ENCODE measurements around the gene RXRG. TPM values are rescaled to one million over a fixed set of nuclear protein-coding genes. Genes with fewer than 3 reads are reported as not detected.

RXRG gene
- total RNA-seq, 1 experiment from 2014 or later: not detected

- H4K5ac ChIP-seq (ENCODE audit: insufficient read length, low read depth, low read length): no peak overlapping the region
- no peak overlapping the region for H3K4ac ChIP-seq (ENCODE audit: low read depth, low read length)
- no peaks in the 10 kb centered on the region for H3K27me3 ChIP-seq (ENCODE audit: insufficient read depth, low read length)
- H2BK12ac ChIP-seq (ENCODE audit: insufficient read length, low read depth, low read length): no peak overlapping the region
- no peak overlapping the region for H2BK5ac ChIP-seq (ENCODE audit: insufficient read length, low read length)
- H2BK15ac ChIP-seq (ENCODE audit: low read depth, low read length): no peak overlapping the region
- H3K18ac ChIP-seq (ENCODE audit: insufficient read length, low read depth, low read length): no peak overlapping the region
- H3K9me3 Mint-ChIP-seq: no peaks in the 10 kb centered on the region; a peak in 1 of 5 replicates
- no peak overlapping the region for H3K4me3 Mint-ChIP-seq
- H4K20me1 ChIP-seq (ENCODE audit: control insufficient read depth, insufficient read depth, insufficient read length): no peaks in the 10 kb centered on the region
- no peak overlapping the region for H2BK120ac ChIP-seq (ENCODE audit: low read depth, low read length, poor library complexity, severe bottlenecking)
- H4K8ac ChIP-seq (replicated peaks; ENCODE audit: insufficient read length, low read depth, low read length): no peak overlapping the region
- no peak overlapping the region for H3K14ac ChIP-seq (ENCODE audit: insufficient read depth, low read length)
- H3K9me3 ChIP-seq (ENCODE audit: control insufficient read depth, low read depth, low read length): no peaks in the 10 kb centered on the region
- H3K4me1 Mint-ChIP-seq: peaks cover 22 to 24% of the 10 kb centered on the region in 2 experiments
- no peak overlapping the region for H2BK20ac ChIP-seq (ENCODE audit: low read depth, low read length, poor library complexity, severe bottlenecking)
- no peak overlapping the region for H3K4me2 ChIP-seq (ENCODE audit: insufficient read depth, insufficient read length, low read length)
- TF ChIP-seq, protein P1, sequence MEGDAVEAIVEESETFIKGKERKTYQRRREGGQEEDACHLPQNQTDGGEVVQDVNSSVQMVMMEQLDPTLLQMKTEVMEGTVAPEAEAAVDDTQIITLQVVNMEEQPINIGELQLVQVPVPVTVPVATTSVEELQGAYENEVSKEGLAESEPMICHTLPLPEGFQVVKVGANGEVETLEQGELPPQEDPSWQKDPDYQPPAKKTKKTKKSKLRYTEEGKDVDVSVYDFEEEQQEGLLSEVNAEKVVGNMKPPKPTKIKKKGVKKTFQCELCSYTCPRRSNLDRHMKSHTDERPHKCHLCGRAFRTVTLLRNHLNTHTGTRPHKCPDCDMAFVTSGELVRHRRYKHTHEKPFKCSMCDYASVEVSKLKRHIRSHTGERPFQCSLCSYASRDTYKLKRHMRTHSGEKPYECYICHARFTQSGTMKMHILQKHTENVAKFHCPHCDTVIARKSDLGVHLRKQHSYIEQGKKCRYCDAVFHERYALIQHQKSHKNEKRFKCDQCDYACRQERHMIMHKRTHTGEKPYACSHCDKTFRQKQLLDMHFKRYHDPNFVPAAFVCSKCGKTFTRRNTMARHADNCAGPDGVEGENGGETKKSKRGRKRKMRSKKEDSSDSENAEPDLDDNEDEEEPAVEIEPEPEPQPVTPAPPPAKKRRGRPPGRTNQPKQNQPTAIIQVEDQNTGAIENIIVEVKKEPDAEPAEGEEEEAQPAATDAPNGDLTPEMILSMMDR (conservative IDR thresholded peaks at IDR 0.05): no peak
- H4K91ac ChIP-seq (ENCODE audit: insufficient read length, low read depth, low read length): no peak overlapping the region
- H3K9ac ChIP-seq (ENCODE audit: extremely low read depth, insufficient read length, low read length): no peak overlapping the region
- H3K23me2 ChIP-seq (ENCODE audit: insufficient read length, low read depth, low read length, poor library complexity, severe bottlenecking): no peaks in the 10 kb centered on the region
- H3K56ac ChIP-seq (ENCODE audit: insufficient read length, low read depth, low read length): no peak overlapping the region
- H3K79me1 ChIP-seq (ENCODE audit: insufficient read depth, low read depth, low read length, poor library complexity, severe bottlenecking): no peaks in the 10 kb centered on the region
- no CpG with 5 or more reads among the region's 2 CpGs for WGBS (ENCODE audit: extremely low coverage, insufficient read length, low lambda C conversion rate)
- no peak overlapping the region for H3K23ac ChIP-seq (ENCODE audit: insufficient read length, low read depth, low read length)
- no peak for DNase-seq
- no peaks in the 10 kb centered on the region; a peak in 1 of 7 replicates for H3K36me3 Mint-ChIP-seq (ENCODE audit: insufficient read depth in 1 of 3, low read depth in 3 of 3)
- H3K79me2 ChIP-seq (ENCODE audit: insufficient read depth, low read length): no peaks in the 10 kb centered on the region
- H3K27ac ChIP-seq (ENCODE audit: insufficient read length, low read depth, low read length): no peak overlapping the region
- no peak overlapping the region for H2AK5ac ChIP-seq (ENCODE audit: insufficient read length, low read length)
- H3T11ph ChIP-seq (ENCODE audit: low read length): no peak overlapping the region
- H3K27ac Mint-ChIP-seq: no peak overlapping the region
- H2AFZ ChIP-seq (ENCODE audit: low read length): no peak overlapping the region
- peaks cover 7% of the 10 kb centered on the region for H3K27me3 Mint-ChIP-seq (ENCODE audit: low read depth)
- peaks cover 8% of the 10 kb centered on the region; the same call in 1 of the 2 replicates for H3K4me1 ChIP-seq (ENCODE audit: insufficient read depth, low read length)
These were observed 23.3 kb upstream of the RXRG start for GRCh38 chr1:165468253-165468652.

Measured in H9 (cell line).